ENCODE data around the gene MAP3K6.
"Not testable (repeated sequence)": the region's sequence is repeated elsewhere in the genome, so short reads cannot be mapped to it uniquely, and the experiment has no call there.

DNA sequence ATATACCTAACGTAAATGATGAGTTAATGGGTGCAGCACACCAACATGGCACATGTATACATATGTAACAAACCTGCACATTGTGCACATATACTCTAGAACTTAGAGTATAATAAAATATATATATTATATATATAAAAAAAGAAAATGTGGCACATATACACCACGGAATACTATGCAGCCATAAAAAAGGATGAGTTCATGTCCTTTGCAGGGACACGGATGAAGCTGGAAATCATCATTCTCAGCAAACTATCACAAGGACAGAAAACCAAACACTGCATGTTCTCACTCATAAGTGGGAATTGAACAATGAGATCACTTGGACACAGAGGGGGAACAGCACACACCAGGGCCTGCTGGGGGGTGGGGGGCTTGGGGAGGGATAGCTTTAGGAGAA lies 18.0 kb upstream of the MAP3K6 start:
- TF ChIP-seq EP300, POLR2A, POLR2AphosphoS5 (IDR thresholded peaks at IDR 0.05): not testable (repeated sequence)
- TF ChIP-seq, protein P1, sequence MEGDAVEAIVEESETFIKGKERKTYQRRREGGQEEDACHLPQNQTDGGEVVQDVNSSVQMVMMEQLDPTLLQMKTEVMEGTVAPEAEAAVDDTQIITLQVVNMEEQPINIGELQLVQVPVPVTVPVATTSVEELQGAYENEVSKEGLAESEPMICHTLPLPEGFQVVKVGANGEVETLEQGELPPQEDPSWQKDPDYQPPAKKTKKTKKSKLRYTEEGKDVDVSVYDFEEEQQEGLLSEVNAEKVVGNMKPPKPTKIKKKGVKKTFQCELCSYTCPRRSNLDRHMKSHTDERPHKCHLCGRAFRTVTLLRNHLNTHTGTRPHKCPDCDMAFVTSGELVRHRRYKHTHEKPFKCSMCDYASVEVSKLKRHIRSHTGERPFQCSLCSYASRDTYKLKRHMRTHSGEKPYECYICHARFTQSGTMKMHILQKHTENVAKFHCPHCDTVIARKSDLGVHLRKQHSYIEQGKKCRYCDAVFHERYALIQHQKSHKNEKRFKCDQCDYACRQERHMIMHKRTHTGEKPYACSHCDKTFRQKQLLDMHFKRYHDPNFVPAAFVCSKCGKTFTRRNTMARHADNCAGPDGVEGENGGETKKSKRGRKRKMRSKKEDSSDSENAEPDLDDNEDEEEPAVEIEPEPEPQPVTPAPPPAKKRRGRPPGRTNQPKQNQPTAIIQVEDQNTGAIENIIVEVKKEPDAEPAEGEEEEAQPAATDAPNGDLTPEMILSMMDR (IDR thresholded peaks at IDR 0.05) = not testable (repeated sequence)
